GM10248 (cell line): ENCODE measurements around the gene MRPS34.
"Not testable (repeated sequence)": the region's sequence is repeated elsewhere in the genome, so short reads cannot be mapped to it uniquely, and the experiment has no call there.

Experiments
- CTCF ChIA-PET: fragments of 300-600 bp; sonication (Branson Sonifier 250); formaldehyde crosslinking; extraction: SDS; loops from one replicate; lab custom pipeline; 2021; ENCODE audit warnings: antibody characterized with exemption; lab: Yijun Ruan, JAX
- POLR2A ChIA-PET: fragments of 350-650 bp; sonication (Branson Sonifier 250); formaldehyde crosslinking; extraction: SDS; loops from one replicate; lab custom pipeline; 2020; ENCODE audit warnings: antibody characterized with exemption; lab: Yijun Ruan, JAX
- DNase-seq: peaks from one replicate; pipeline ENCODE4 v3.0.0; 2012; ENCODE audit errors: extremely low spot score
- CTCF ChIP-seq: IDR thresholded peaks from 2 replicates; pipeline ENCODE4 v1.5.1; 2012; ENCODE audit warnings: mild to moderate bottlenecking, low read depth; ENCODE audit errors: extremely low read depth, missing control alignments, control extremely low read depth

Gene MRPS34

GRCh38 chr16:1800701-1801100 lies 27.8 kb upstream of the MRPS34 start:
- CTCF ChIA-PET: no interaction called here
- DNase-seq: no peak
- no peak for TF ChIP-seq CTCF
- POLR2A ChIA-PET: no interaction called here

DNA sequence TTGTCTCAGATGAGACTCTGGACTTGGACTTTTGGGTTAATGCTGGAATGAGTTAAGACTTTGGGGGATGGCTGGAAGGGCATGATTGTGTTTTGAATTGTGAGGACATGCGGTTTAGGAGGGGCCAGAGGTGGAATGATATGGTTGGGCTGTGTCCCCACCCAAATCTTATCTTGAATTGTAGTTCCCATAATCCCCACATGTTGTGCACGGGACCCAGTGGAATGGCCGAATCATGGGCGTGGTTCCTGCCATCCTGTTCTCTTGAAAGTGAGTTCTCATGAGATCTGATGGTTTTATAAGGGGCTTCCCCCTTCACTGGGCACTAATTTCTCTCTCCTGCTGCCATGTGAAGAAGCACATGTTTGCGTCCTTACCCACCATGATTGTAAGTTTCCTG lies 26.3 kb upstream of the MRPS34 start:
- DNase-seq, POLR2A ChIA-PET, CTCF ChIA-PET: not testable (repeated sequence)

- POLR2A ChIA-PET: no interaction called here
- DNase-seq: no peak
- no peak for TF ChIP-seq CTCF
- CTCF ChIA-PET: no interaction called here
These were observed 22.2 kb upstream of the MRPS34 start for GRCh38 chr16:1794908-1795666.

GRCh38 chr16:1794221-1794871 lies 21.4 kb upstream of the MRPS34 start:
- no peak for TF ChIP-seq CTCF

DNA sequence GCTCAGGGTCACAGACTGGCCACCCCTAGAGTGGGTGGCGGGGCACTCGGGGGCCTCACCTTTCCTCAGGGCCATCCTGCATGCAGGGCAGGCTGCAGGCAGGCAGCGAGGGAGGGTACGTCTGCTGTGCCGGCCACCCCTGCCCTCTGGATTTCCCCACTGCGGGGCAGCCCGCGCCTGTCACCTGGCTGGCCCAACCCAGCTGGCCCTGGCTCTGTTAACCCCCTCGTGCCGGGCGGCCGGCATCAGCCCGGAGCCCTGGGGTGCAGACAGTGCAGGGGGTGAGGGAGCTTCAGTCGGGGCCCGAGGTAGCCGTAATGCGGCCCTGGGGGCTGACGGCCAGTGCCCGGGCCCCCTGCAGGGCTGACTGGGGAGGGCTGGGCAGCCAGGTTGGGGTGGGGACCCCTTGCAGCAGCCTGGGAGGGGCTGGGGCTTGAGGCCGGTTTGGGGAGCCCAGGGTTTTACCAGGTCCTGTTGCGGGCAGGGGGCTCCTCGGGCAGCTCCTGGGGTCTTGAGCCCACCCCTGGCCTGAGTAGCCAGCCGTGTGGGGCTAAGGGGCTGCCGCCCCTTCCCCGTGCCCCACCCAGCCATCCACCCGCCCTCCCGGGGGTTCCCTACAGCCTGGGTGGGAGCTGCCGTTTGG lies 20.8 kb upstream of the MRPS34 start, which contains the start of gene IGFALS:
Gene IGFALS, minus strand, starts transcription at position 128 of the 643 bp plus-strand sequence. Its CDS starts 53 bp downstream, at position 75.
- TF ChIP-seq CTCF: no peak
- ChIA-PET POLR2A (no interaction called here), CTCF (interaction anchor here (1.4 kb wide), 1 partner anchor 12 kb away, joined by 5 read pairs; the partner anchor contains the start of genes NUBP2 and SPSB3)
- no peak for DNase-seq

More at GRCh38 chr16:1794221-1794871, 21.4 kb upstream of the MRPS34 start:
- POLR2A ChIA-PET: no interaction called here
- CTCF ChIA-PET: no interaction called here
- no peak for DNase-seq

GRCh38 chr16:1792836-1793577 lies 20.1 kb upstream of the MRPS34 start:
- CTCF ChIA-PET: interaction anchor here (1.4 to 1.7 kb wide), 3 partner anchors 9 to 136 kb away, joined by 4 to 5 read pairs (median 5); partner anchors contain the start of genes NUBP2 and SPSB3
- no peak for DNase-seq
- no peak for TF ChIP-seq CTCF
- POLR2A ChIA-PET: no interaction called here
